ENCODE data around the gene CRACR2A. TPM values are rescaled to one million over a fixed set of nuclear protein-coding genes. Genes with fewer than 3 reads are reported as not detected.

The CRACR2A gene
- total and polyA plus RNA-seq, 10 of the 15 experiments (the other 5 are each of a cell fraction or from before 2014, with no cell fraction given), result 2.1 to 18.0 (median 13.2) TPM

DNA sequence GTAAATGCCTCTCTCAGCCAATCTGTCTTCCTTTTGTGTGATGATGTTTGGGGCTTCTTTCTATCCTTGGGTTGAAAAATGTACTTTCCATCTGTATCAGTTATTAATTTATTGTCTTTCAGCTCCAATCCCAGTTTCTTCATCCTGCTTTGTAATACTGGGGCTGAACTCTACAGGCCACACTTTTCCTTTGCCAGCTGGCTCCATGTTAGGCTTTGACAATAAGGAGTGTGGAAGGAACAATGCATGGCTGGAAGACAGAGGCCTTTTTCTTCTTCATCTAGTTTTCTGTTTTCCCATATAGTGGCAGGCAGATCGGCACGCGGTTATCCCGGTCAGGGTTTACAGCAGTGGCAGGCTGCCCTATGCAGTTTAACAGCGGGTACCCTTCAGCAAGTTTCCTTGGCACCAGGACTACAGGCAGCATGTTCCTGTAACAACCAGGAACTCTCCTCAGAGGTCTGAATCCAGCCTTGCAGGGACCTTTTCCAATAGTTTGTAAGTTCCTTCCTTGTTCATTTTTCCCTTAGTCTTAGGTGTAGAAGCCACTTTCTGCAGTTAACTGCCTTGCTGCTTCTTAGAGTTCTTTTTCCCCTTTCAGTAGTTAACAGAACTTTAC, 38.5 kb upstream of the CRACR2A start:
- ChIA-PET CTCF (interaction anchor here (0.8 to 1.4 kb wide), 2 partner anchors 9 to 491 kb away, joined by 3 to 4 read pairs; no protein-coding TSS in a partner anchor), RAD21 (ENCODE audit: unreplicated experiment) (no interaction called here), SMC1A (ENCODE audit: uncharacterized antibody, unreplicated experiment) (interaction anchor here (0.6 kb wide), 1 partner anchor 11 kb away, joined by 3 read pairs; no protein-coding TSS in a partner anchor), POLR2A (no interaction called here)
- H4K20me1 ChIP-seq (ENCODE audit: control insufficient read depth, insufficient read depth), result no peaks in the 10 kb centered on the region
- no peaks in the 10 kb centered on the region for H3K4me1 ChIP-seq (ENCODE audit: control insufficient read depth, insufficient read depth, low read length)
- in situ Hi-C loops (cut with MboI), result no loop called here
- H3K9ac ChIP-seq (ENCODE audit: control insufficient read depth, insufficient read depth, low read length), result no peak overlapping the region
- H3K4me2 ChIP-seq (ENCODE audit: control insufficient read depth, insufficient read depth), result no peak overlapping the region
- 96% methylated on average over 5 of the region's 5 CpGs for WGBS (ENCODE audit: insufficient coverage, insufficient replicate concordance, low lambda C conversion rate, missing lambda C conversion rate)
- no peak overlapping the region for H3K27ac ChIP-seq (ENCODE audit: control insufficient read depth, insufficient read depth)
- TF ChIP-seq, protein P1, sequence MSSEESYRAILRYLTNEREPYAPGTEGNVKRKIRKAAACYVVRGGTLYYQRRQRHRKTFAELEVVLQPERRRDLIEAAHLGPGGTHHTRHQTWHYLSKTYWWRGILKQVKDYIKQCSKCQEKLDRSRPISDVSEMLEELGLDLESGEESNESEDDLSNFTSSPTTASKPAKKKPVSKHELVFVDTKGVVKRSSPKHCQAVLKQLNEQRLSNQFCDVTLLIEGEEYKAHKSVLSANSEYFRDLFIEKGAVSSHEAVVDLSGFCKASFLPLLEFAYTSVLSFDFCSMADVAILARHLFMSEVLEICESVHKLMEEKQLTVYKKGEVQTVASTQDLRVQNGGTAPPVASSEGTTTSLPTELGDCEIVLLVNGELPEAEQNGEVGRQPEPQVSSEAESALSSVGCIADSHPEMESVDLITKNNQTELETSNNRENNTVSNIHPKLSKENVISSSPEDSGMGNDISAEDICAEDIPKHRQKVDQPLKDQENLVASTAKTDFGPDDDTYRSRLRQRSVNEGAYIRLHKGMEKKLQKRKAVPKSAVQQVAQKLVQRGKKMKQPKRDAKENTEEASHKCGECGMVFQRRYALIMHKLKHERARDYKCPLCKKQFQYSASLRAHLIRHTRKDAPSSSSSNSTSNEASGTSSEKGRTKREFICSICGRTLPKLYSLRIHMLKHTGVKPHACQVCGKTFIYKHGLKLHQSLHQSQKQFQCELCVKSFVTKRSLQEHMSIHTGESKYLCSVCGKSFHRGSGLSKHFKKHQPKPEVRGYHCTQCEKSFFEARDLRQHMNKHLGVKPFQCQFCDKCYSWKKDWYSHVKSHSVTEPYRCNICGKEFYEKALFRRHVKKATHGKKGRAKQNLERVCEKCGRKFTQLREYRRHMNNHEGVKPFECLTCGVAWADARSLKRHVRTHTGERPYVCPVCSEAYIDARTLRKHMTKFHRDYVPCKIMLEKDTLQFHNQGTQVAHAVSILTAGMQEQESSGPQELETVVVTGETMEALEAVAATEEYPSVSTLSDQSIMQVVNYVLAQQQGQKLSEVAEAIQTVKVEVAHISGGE (CRISPR knock-in tag; IDR thresholded peaks at IDR 0.05), result no peak
- TF ChIP-seq IKZF1 (conservative IDR thresholded peaks at IDR 0.05), result no peak
- TF ChIP-seq POLR2A (IDR thresholded peaks at IDR 0.05; ENCODE audit: low read depth, low read length), result no peak
- TF ChIP-seq SMARCA5 (IDR thresholded peaks at IDR 0.05), result no peak
- no peak for TF ChIP-seq TCF12 (IDR thresholded peaks at IDR 0.05; ENCODE audit: low read depth, low read length)
- TF ChIP-seq MTA2 (IDR thresholded peaks at IDR 0.05; ENCODE audit: low read depth), result no peak
- TF ChIP-seq, protein P2, sequence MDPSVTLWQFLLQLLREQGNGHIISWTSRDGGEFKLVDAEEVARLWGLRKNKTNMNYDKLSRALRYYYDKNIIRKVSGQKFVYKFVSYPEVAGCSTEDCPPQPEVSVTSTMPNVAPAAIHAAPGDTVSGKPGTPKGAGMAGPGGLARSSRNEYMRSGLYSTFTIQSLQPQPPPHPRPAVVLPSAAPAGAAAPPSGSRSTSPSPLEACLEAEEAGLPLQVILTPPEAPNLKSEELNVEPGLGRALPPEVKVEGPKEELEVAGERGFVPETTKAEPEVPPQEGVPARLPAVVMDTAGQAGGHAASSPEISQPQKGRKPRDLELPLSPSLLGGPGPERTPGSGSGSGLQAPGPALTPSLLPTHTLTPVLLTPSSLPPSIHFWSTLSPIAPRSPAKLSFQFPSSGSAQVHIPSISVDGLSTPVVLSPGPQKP (IDR thresholded peaks at IDR 0.05; ENCODE audit: low read depth, low read length), result no peak
- TF ChIP-seq TCF7 (IDR thresholded peaks at IDR 0.05; ENCODE audit: borderline replicate concordance), result no peak
- no peak for TF ChIP-seq SRF (IDR thresholded peaks at IDR 0.05; ENCODE audit: low read depth in 2 of 2, low read length in 2 of 2)
- TF ChIP-seq RB1 (IDR thresholded peaks at IDR 0.05; ENCODE audit: borderline replicate concordance), result no peak
- TF ChIP-seq SMAD5 (IDR thresholded peaks at IDR 0.05; ENCODE audit: low read depth), result no peak
- TF ChIP-seq CHD2 (IDR thresholded peaks at IDR 0.05; ENCODE audit: borderline replicate concordance, low read depth, low read length), result no peak
- no peak for TF ChIP-seq EP300 (IDR thresholded peaks at IDR 0.05; ENCODE audit: borderline replicate concordance in 1 of 2, control insufficient read depth in 1 of 2, low read depth in 2 of 2, low read length in 2 of 2)
- no peak for TF ChIP-seq STAT1 (conservative IDR thresholded peaks at IDR 0.05)
- TF ChIP-seq, protein P3, sequence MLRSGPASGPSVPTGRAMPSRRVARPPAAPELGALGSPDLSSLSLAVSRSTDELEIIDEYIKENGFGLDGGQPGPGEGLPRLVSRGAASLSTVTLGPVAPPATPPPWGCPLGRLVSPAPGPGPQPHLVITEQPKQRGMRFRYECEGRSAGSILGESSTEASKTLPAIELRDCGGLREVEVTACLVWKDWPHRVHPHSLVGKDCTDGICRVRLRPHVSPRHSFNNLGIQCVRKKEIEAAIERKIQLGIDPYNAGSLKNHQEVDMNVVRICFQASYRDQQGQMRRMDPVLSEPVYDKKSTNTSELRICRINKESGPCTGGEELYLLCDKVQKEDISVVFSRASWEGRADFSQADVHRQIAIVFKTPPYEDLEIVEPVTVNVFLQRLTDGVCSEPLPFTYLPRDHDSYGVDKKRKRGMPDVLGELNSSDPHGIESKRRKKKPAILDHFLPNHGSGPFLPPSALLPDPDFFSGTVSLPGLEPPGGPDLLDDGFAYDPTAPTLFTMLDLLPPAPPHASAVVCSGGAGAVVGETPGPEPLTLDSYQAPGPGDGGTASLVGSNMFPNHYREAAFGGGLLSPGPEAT (IDR thresholded peaks at IDR 0.05; ENCODE audit: low read depth), result no peak
- no peak for TF ChIP-seq NR2F1 (conservative IDR thresholded peaks at IDR 0.05)
- TF ChIP-seq HDGF (IDR thresholded peaks at IDR 0.05), result no peak
- no peak for TF ChIP-seq TARDBP (IDR thresholded peaks at IDR 0.05; ENCODE audit: borderline replicate concordance)
- TF ChIP-seq ZNF207 (IDR thresholded peaks at IDR 0.05; ENCODE audit: borderline replicate concordance), result no peak
- TF ChIP-seq CHD4 (IDR thresholded peaks at IDR 0.05), result no peak
- FAIRE-seq, result no peak
- no peak for ATAC-seq
- H3K9me3 ChIP-seq (replicated peaks; ENCODE audit: control insufficient read depth, insufficient read depth, low read length), result no peaks in the 10 kb centered on the region
- no peaks in the 10 kb centered on the region for H3K36me3 ChIP-seq (ENCODE audit: control insufficient read depth in 2 of 2, insufficient read depth in 2 of 2, low read length in 1 of 2)
- H2AFZ ChIP-seq (ENCODE audit: control insufficient read depth, low read depth, low read length), result no peak overlapping the region
- intact Hi-C loops (cut with micrococcal nuclease; ENCODE audit: unreplicated experiment), result no loop called here
- H3K4me3 ChIP-seq, result no peak overlapping the region
- no peaks in the 10 kb centered on the region for H3K79me2 ChIP-seq (ENCODE audit: control insufficient read depth, insufficient read depth, low read length)
- no peaks in the 10 kb centered on the region for H3K27me3 ChIP-seq (replicated peaks in 1 of 2; ENCODE audit: control insufficient read depth in 2 of 2, insufficient read depth in 2 of 2, low read length in 1 of 2)
- no peak for DNase-seq (ENCODE audit: low read depth, low spot score)
- BruUV-seq (replicated peaks), result no TSS peak

Data from GM12878 (cell line).